H9 (cell line): ENCODE data around the gene LIM2. TPM values are rescaled to one million over a fixed set of nuclear protein-coding genes. Genes with fewer than 3 reads are reported as not detected.

Experiments used
- DNase-seq: peaks from one replicate; pipeline ENCODE4 v3.0.0-alpha.2; 2017
- H2AFZ ChIP-seq: one replicate; pipeline ENCODE4 v1.6.1; 2013; ENCODE audit warnings: mild to moderate bottlenecking, low read length, control low read depth, moderate library complexity
- H2AK5ac ChIP-seq: 2 replicates; pipeline ENCODE4 v1.6.1; 2013; ENCODE audit warnings: low read length, control low read depth, mixed read lengths; ENCODE audit not compliant: insufficient read length
- H2BK120ac ChIP-seq: one replicate; pipeline ENCODE4 v1.6.1; 2013; ENCODE audit warnings: low read depth, mild to moderate bottlenecking, low read length, control low read depth, inconsistent platforms; ENCODE audit not compliant: poor library complexity, severe bottlenecking
- H2BK12ac ChIP-seq: 2 replicates; pipeline ENCODE4 v1.6.1; 2013; ENCODE audit warnings: low read length, control low read depth, mixed read lengths, low read depth; ENCODE audit not compliant: insufficient read length
- H2BK15ac ChIP-seq: 2 replicates; pipeline ENCODE4 v1.6.1; 2013; ENCODE audit warnings: low read depth, low read length, control low read depth
- H2BK20ac ChIP-seq: one replicate; pipeline ENCODE4 v1.6.1; 2013; ENCODE audit warnings: low read depth, mild to moderate bottlenecking, low read length, control low read depth, inconsistent platforms; ENCODE audit not compliant: poor library complexity, severe bottlenecking
- H2BK5ac ChIP-seq: 2 replicates; pipeline ENCODE4 v1.6.1; 2013; ENCODE audit warnings: low read length, control low read depth, mixed read lengths; ENCODE audit not compliant: insufficient read length
- H3K14ac ChIP-seq: 2 replicates; pipeline ENCODE4 v1.6.1; 2013; ENCODE audit warnings: low read length, control low read depth; ENCODE audit not compliant: insufficient read depth
- H3K18ac ChIP-seq: 2 replicates; pipeline ENCODE4 v1.6.1; 2013; ENCODE audit warnings: low read depth, mild to moderate bottlenecking, mixed read lengths, low read length, control low read depth; ENCODE audit not compliant: insufficient read length
- H3K23ac ChIP-seq: 2 replicates; pipeline ENCODE4 v1.6.1; 2013; ENCODE audit warnings: low read length, control low read depth, mixed read lengths, low read depth; ENCODE audit not compliant: insufficient read length
- H3K23me2 ChIP-seq: 2 replicates; pipeline ENCODE4 v1.6.1; 2013; ENCODE audit warnings: low read depth, mild to moderate bottlenecking, mixed read lengths, low read length, control low read depth; ENCODE audit not compliant: insufficient read length, poor library complexity, severe bottlenecking
- H3K27ac ChIP-seq: 2 replicates; pipeline ENCODE4 v1.5.1; 2013; ENCODE audit warnings: low read length, control low read depth, mixed read lengths, low read depth; ENCODE audit not compliant: insufficient read length
- H3K27me3 ChIP-seq: 2 replicates; pipeline ENCODE4 v1.6.1; 2013; ENCODE audit warnings: low read length, control low read depth, inconsistent platforms; ENCODE audit not compliant: insufficient read depth
- H3K4ac ChIP-seq: 2 replicates; pipeline ENCODE4 v1.6.1; 2013; ENCODE audit warnings: low read depth, mild to moderate bottlenecking, control low read depth, inconsistent platforms, low read length, moderate library complexity
- H3K4me1 ChIP-seq: 2 replicates; pipeline ENCODE4 v1.6.1; 2013; ENCODE audit warnings: low read length, control low read depth, inconsistent platforms; ENCODE audit not compliant: insufficient read depth
- H3K4me2 ChIP-seq: 2 replicates; pipeline ENCODE4 v1.6.1; 2013; ENCODE audit warnings: low read length, control low read depth, mixed read lengths; ENCODE audit not compliant: insufficient read length, insufficient read depth
- H3K56ac ChIP-seq: 2 replicates; pipeline ENCODE4 v1.6.1; 2013; ENCODE audit warnings: low read depth, mild to moderate bottlenecking, mixed read lengths, low read length, control low read depth; ENCODE audit not compliant: insufficient read length
- H3K79me1 ChIP-seq: 2 replicates; pipeline ENCODE4 v1.6.1; 2013; ENCODE audit warnings: low read depth, mild to moderate bottlenecking, moderate library complexity, low read length, control low read depth, inconsistent platforms; ENCODE audit not compliant: insufficient read depth, poor library complexity, severe bottlenecking
- H3K79me2 ChIP-seq: 2 replicates; pipeline ENCODE4 v1.6.1; 2013; ENCODE audit warnings: low read length, control low read depth, inconsistent platforms; ENCODE audit not compliant: insufficient read depth
- H3K9ac ChIP-seq: 2 replicates; pipeline ENCODE4 v1.6.1; 2013; ENCODE audit warnings: low read length, control low read depth, mixed read lengths; ENCODE audit not compliant: insufficient read length; ENCODE audit errors: extremely low read depth
- H3K9me3 ChIP-seq: one replicate; pipeline ENCODE4 v1.6.1; 2013; ENCODE audit warnings: low read depth, low read length, inconsistent platforms; ENCODE audit not compliant: control insufficient read depth
- H3T11ph ChIP-seq: one replicate; pipeline ENCODE4 v1.6.1; 2013; ENCODE audit warnings: mild to moderate bottlenecking, low read length, control low read depth, inconsistent platforms
- H4K20me1 ChIP-seq: one replicate; pipeline ENCODE4 v1.6.1; 2013; ENCODE audit not compliant: control insufficient read depth, insufficient read length, insufficient read depth
- H4K5ac ChIP-seq: 2 replicates; pipeline ENCODE4 v1.6.1; 2013; ENCODE audit warnings: low read depth, mild to moderate bottlenecking, mixed read lengths, low read length, control low read depth; ENCODE audit not compliant: insufficient read length
- H4K8ac ChIP-seq: replicated peaks from 2 replicates; pipeline ENCODE4 v1.6.1; 2013; ENCODE audit warnings: low read length, control low read depth, mixed read lengths, low read depth; ENCODE audit not compliant: insufficient read length
- H4K91ac ChIP-seq: 2 replicates; pipeline ENCODE4 v1.6.1; 2013; ENCODE audit warnings: low read depth, mild to moderate bottlenecking, moderate library complexity, mixed read lengths, low read length, control low read depth; ENCODE audit not compliant: insufficient read length
- H3K27ac Mint-ChIP-seq, 3 experiments: 2 replicates in 2 of 3; 3 replicates in 1 of 3; pipeline ENCODE4 v1.8.0; 2020 to 2021; ENCODE audit warnings: mixed read lengths in 3 of 3, mild to moderate bottlenecking in 1 of 3, moderate library complexity in 1 of 3
- H3K27me3 Mint-ChIP-seq: 2 replicates; pipeline ENCODE4 v1.8.0; 2021; ENCODE audit warnings: low read depth, mild to moderate bottlenecking, moderate library complexity, mixed read lengths
- H3K36me3 Mint-ChIP-seq, 3 experiments: 2 replicates in 2 of 3; 3 replicates in 1 of 3; pipeline ENCODE4 v1.8.0; 2020 to 2021; ENCODE audit warnings: low read depth in 3 of 3, mixed read lengths in 3 of 3; ENCODE audit not compliant: insufficient read depth in 1 of 3
- H3K4me1 Mint-ChIP-seq, 2 experiments: 2 replicates each; pipeline ENCODE4 v1.8.0; 2020; ENCODE audit warnings: mixed read lengths in 2 of 2
- H3K4me3 Mint-ChIP-seq, 2 experiments: 2 replicates in 1 of 2; 3 replicates in 1 of 2; pipeline ENCODE4 v1.8.0; 2020 to 2021; ENCODE audit warnings: mild to moderate bottlenecking in 2 of 2, mixed read lengths in 2 of 2, moderate library complexity in 1 of 2
- H3K9me3 Mint-ChIP-seq, 2 experiments: 2 replicates in 1 of 2; 3 replicates in 1 of 2; pipeline ENCODE4 v1.8.0; 2020; ENCODE audit warnings: mild to moderate bottlenecking in 2 of 2, mixed read lengths in 2 of 2, moderate library complexity in 1 of 2
- WGBS: extraction: QIAGEN DNeasy Blood & Tissue Kit; methylation state at CpG from one replicate; pipeline ENCODE4 v1.1.7; 2013; ENCODE audit warnings: missing lambda C conversion rate, low lambda C conversion rate, mixed read lengths; ENCODE audit not compliant: insufficient read length; ENCODE audit errors: extremely low coverage; 5-methylcytosine and 5-hydroxymethylcytosine counted together
- total RNA-seq: library from RNA; stranded (reverse); gene quantifications from 2 replicates; pipeline ENCODE4 v1.2.1, GENCODE V29; 2021
- TF ChIP-seq, protein P1 (sequence below): fragments of 200-600 bp; sonication (generic); conservative IDR thresholded peaks from 3 replicates; pipeline ENCODE4 v1.8.0; 2021; ENCODE audit warnings: antibody characterized with exemption, mild to moderate bottlenecking

LIM2 gene
- total RNA-seq, 1 experiment from 2014 or later = not detected

DNA sequence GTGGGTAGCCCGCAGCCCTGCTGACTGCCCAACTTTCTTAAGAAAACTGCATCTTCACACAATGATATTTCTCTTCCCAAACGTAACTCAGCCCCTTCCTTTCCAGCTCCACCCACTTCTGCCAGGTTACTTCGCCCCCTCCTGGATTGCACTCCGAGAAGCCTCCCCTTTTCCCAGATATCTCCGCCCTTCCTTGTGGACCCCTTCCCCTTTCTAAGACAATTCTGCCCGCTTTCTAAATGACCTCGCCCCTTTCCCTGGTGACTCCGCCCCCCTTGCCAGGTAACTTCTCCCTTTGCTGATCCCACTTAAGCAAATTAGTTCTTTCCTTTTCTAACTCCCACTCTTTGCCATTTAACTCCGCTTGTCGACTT is 48.5 kb downstream of the LIM2 start:
- Histone ChIP-seq H3K79me2 (no peaks in the 10 kb centered on the region), H3K79me1 (no peaks in the 10 kb centered on the region), H4K8ac (no peak overlapping the region), H4K91ac (no peak overlapping the region), H3K9me3 (no peaks in the 10 kb centered on the region), H3K27ac (no peak overlapping the region), H2BK20ac (no peak overlapping the region), H3K4me1 (peaks cover 14% of the 10 kb centered on the region), H3K4ac (no peak overlapping the region), H3K4me2 (peak overlapping the region; percentile 81), H3K23me2 (peaks cover 6% of the 10 kb centered on the region), H3K18ac (no peak overlapping the region), H2AK5ac (no peak overlapping the region), H3T11ph (no peak overlapping the region), H2BK5ac (no peak overlapping the region), H3K56ac (no peak overlapping the region), H3K9ac (no peak overlapping the region), H3K23ac (no peak overlapping the region), H2BK120ac (no peak overlapping the region), H4K20me1 (no peaks in the 10 kb centered on the region), H2AFZ (peak overlapping the region; percentile 76), H4K5ac (no peak overlapping the region), H2BK12ac (no peak overlapping the region), H3K14ac (no peak overlapping the region), H3K27me3 (no peaks in the 10 kb centered on the region), H2BK15ac (no peak overlapping the region)
- Mint-ChIP-seq H3K9me3 (no peaks in the 10 kb centered on the region; a peak in 1 of 5 replicates), H3K4me3 (peak overlapping the region; percentile 77 to 89), H3K36me3 (peaks cover 5 to 11% (median 9%) of the 10 kb centered on the region in 3 experiments; a peak in 6 of 7 replicates), H3K27me3 (peaks cover 19% of the 10 kb centered on the region), H3K4me1 (peaks cover 23 to 29% of the 10 kb centered on the region in 2 experiments), H3K27ac (peak overlapping the region; percentile 87 to 98 (median 97); a peak in 6 of 7 replicates)
- TF ChIP-seq, protein P1, sequence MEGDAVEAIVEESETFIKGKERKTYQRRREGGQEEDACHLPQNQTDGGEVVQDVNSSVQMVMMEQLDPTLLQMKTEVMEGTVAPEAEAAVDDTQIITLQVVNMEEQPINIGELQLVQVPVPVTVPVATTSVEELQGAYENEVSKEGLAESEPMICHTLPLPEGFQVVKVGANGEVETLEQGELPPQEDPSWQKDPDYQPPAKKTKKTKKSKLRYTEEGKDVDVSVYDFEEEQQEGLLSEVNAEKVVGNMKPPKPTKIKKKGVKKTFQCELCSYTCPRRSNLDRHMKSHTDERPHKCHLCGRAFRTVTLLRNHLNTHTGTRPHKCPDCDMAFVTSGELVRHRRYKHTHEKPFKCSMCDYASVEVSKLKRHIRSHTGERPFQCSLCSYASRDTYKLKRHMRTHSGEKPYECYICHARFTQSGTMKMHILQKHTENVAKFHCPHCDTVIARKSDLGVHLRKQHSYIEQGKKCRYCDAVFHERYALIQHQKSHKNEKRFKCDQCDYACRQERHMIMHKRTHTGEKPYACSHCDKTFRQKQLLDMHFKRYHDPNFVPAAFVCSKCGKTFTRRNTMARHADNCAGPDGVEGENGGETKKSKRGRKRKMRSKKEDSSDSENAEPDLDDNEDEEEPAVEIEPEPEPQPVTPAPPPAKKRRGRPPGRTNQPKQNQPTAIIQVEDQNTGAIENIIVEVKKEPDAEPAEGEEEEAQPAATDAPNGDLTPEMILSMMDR = no peak
- no CpG with 5 or more reads among the region's 10 CpGs for WGBS
- peak; percentile 87 for DNase-seq
